ENCODE measurements around the gene LRBA.

Gene LRBA

DNA sequence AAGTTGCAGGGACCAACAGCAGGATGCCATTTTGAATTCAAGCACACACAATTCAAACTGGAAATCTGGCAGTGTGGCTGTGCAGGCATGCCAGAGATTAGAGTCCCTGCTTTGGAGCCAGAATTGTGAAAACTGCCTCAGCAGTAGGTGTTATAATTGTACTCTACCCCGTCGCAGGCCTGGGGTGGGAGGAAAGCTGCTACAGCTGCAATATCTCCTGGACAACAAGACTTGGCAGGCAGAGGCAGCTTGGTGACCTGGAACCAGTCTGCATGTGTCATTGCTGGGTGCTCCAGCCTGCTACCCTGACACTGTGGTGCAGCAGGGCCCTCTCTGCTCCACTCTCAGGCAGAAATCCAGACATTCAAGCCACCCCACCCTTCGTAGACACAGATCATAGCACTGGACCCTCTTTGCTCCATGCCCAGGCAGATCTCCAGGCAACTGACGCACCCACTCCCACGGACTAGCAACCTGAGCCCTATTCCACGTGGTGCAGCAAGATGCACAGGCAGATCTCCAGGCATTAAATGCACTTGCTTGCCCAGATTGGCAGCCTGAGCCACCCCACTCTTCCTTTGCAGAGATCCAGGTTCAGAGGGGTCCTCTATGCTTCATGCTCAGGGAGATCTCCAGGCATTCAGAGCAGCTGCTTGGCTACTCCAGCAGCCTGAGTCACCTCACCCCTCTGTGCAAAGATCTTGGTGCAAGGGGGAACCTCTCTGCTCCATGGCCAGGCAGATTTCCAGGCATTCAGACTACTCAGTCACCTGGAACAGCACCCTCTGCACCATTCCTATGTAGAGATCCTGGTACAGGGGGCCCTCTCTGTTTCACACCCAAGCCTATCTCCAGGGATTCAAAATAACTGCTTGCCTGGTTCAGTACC, 140.5 kb downstream of the LRBA start:
- DNase-seq (ENCODE audit: low read depth, low spot score), result no peak

DNA sequence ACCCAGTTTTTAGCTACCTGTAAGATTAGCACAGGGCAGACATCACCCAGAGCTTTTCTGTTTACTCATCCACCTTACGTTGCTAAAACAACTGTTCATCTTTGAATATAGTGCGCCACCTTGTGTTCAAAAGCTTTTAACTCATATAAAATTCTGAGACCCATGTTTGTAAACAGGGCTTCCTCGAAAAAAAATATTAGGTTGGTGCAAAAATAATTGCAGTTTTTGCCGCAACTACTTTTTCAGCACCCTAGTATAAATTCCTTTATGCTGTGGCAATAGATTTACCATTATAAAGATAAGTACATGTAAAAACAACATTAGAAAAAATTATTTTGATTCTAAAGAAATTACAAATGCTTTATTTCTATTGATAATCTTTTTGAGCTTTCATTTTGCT, 147.9 kb downstream of the LRBA start:
- DNase-seq (ENCODE audit: low read depth, low spot score), result no peak

DNA sequence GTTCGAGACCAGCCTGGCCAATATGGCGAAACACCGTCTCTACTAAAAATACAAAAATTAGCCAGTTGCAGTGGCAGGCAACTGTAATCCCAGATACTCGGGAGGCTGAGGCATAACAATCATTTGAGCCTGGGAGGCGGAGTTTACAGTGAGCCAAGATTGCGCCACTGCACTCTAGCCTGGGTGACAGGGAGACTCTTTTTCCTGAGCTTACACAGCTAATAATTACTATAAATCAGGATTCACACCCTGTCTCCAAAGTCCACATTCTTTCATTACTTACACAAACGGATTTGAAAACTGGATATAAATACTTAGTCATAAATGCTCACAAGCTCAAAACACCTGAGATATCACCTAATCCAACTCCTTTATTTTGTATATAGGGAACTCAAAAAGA, 151.6 kb downstream of the LRBA start:
- no peak for DNase-seq (ENCODE audit: low read depth, low spot score)

DNA sequence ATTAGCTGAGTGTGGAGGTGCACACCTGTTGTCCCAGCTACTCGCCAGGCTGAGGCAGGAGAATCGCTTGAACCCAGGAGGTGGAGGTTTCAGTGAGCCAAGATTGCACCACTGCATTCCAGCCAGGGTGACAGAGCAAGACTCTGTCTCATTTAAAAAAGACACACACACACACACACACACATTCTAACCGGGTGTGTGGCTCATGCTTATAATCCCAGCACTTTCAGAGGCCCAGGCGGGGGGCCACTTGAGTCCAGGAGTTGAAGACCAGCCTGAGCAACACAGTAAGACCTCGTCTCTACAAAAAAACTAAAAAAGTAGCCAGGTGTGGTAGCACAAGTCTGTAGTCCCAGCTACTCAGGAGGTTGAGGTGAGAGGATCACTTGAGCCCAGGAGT, 152.3 kb downstream of the LRBA start:
- no peak for DNase-seq (ENCODE audit: low read depth, low spot score)

DNA sequence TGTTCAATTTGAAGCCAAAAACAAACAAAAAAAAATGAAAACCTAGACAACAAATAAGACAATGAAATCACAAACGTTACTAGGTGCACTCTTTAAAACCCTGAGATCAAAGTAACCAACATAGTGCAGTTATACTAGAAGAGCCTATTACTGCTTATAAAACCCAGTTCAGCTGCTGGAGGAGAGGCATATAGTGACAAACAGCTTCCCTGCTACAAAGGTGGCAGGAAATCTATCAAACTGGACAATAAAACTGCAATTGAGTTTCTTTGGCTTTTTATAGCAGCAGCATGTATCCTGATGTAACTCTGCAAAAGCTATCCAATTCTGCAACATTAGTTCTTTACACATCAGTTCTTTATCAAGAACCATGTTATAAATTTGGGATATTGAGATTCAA, 155.6 kb downstream of the LRBA start:
- DNase-seq (ENCODE audit: low read depth, low spot score), result no peak

DNA sequence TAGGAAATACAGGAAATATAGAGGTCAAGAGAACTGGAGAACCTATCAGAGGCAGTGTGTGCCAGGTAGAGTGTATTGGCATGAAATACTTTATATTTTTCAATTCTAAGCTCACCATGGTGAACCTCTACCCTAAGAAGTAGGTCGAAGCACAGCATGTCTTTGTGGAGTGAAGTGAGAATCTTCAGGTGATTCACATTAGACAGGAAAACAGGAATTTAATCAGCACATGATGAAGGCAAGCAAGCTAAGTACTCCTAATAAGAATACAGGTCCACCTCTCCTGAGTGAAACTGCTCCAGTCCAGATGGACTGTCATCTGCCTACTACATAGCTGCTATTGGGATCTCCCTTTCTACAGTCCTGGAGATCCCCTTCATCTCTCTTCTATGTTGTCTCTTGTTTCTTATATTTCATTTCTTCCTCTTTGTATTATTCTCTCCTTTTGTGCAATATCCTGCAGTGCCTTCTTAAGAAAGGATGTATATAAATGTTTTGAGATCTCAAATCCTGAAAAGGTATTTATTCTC, 159.0 kb downstream of the LRBA start:
- DNase-seq (ENCODE audit: low read depth, low spot score), result no peak

DNA sequence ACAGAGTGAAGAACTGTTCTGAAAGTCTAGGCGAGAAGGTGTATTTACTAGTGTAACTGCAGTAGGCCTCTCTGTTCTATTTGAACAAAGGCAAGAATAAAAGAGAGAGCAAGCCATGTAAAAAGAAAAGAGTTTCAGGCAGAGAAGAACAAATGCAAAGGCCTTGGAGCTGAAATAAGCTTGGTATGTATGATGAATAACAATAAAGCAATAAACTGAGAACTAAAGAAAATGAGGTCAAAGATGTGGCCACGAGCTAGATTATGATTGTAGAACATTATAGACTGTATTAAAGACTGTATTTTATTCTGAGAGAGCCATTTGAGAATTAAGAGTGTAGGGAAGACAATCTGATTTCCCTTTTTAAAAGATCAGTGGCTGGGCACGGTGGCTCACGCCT, 160.5 kb downstream of the LRBA start:
- no peak for DNase-seq (ENCODE audit: low read depth, low spot score)

DNA sequence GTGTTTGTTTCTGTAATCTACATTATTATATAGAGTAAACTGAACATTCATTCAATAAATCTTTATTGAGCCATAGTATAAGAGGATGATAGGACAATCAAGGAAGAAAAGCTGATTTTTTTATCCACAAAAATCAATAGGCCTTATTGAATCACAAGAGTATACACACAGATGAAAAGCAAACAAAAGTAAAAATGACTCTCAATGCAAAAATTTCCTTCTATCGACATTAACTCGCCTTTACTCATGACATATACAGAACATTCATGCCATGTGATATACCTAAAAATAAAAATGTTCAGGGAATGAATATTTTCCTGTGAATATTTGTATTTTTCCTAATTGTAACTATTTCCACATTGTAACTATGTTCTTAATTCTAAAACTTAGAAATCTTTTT, 161.2 kb downstream of the LRBA start:
- no peak for DNase-seq (ENCODE audit: low read depth, low spot score)

DNA sequence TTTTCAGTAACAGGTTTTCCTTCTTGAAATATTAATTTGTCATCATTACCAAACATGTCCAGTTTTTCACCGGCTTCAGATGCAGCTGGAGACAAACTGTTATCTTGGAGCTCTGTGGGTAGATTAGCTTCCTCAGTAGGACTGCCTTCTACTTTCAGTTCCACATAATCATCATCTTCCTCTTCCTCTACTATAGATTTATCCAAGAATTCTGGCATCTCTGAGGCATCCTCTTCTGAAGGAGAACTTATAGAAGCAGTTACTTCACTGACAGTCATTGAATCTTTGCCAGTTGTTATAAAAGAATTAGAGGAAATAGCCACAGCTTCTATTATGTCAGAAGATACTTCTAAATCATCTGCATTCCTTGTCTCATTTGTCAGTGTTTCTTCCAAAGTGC, 162.9 kb downstream of the LRBA start:
- DNase-seq (ENCODE audit: low read depth, low spot score), result no peak

DNA sequence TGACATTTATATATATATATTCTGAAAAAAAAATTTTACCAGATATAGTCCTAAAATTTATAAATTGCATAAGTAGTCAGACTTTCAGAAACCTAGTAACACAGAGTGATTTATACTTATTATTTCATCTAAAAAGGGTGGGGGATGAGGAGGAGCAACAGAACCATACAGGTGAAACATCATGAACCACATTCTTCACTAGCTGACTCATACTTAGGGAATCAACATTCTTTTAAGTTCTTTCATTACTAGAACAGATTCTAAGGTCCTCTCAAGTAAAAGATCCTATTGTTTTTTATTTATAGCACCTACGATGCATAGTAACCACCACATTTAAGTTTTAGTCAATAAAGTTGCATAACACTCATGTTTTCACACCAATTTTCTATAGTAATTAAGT, 166.1 kb downstream of the LRBA start:
- DNase-seq (ENCODE audit: low read depth, low spot score), result no peak

DNA sequence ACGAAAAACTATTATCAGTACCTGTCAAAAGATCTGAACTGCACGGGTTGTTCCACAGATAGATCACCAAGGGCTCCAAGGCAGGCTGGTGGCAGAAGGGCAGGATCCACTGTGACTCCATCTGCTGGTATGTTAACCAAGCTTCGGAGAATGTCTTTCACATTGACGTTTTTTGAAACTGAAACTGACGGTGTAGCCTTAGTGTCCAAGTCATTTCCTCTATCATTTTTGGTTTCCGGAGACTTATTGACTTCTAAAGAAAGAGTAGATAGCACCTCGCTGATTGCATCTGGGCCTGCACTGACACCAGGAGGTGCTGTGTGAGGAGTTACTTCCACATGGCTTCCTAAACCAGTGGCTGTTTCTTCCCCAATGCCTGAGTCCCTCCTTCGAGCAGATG, 186.9 kb downstream of the LRBA start:
- DNase-seq (ENCODE audit: low read depth, low spot score), result no peak

DNA sequence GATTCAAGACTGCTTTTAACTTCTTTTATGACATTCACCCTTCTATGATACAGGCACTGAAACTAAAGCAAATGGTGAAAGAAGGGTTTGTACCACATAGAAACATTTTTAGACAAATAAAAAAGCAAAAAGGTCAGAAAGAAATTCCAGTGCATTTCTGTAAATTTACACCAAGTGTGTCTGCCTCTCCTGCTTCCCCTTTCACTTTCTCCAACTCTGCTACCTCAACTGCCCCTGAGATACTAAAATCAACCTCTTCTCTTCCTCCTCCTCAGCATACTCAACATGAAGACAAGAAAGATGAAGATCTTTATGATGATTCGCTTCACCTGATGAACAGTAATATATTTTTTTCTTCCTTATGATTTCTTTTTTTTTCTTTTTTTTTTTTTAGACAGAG, 187.9 kb downstream of the LRBA start:
- no peak for DNase-seq (ENCODE audit: low read depth, low spot score)

DNA sequence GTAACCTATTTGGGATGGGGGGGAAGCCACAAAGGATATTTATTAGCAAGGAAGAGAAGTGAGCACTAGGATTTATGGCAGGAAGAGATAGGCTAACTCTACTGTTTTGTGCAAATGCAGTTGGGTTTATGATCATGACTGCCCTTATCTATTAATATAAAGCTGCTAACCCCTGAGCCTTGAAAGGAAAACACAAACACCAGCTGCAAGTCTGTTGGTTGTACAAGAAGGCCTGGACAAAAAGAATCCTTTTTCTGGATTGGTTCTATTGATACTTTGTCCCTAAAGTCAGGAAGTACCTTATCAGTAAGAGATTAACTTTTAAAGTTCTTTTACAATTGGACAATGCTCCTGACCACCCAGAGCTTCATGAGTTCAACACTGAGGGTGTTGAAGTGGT, 188.8 kb downstream of the LRBA start:
- no peak for DNase-seq (ENCODE audit: low read depth, low spot score)

DNA sequence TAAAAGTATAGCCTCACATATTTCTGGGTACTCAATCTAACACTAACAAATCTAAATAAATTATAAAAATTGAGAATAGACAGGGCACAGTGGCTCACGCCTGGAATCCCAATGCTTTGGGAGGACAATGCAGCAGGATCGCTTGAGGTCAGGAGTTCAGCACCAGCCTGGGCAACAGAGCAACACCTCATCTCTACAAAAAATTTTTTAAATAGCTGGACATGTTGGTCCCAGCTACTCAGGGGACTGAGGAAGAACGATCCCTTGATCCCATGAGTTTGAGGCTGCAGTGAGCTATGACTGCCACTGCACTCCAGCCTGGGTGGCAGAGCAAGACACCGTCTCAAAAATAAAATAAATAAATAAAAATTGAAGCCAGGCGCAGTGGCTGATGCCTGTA, 192.7 kb downstream of the LRBA start:
- no peak for DNase-seq (ENCODE audit: low read depth, low spot score)

DNA sequence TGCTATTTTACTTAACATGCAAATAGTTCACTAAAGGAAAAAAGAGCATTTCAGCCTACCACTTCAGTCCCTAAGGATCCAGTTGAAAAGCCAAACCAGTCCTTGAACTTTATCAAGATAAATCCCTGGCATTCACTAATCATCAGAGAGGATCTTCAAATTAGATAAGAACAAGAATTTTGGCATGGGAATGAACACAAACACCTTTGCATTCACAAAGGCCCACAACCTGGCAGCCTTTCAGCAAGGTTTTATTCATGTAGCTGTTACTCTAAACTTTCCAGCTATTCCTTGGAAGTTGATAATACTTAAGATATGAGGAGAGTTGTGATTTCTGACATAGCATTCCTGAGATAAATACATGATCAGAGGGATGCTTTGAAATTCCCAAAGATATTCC, 193.4 kb downstream of the LRBA start:
- no peak for DNase-seq (ENCODE audit: low read depth, low spot score)

DNA sequence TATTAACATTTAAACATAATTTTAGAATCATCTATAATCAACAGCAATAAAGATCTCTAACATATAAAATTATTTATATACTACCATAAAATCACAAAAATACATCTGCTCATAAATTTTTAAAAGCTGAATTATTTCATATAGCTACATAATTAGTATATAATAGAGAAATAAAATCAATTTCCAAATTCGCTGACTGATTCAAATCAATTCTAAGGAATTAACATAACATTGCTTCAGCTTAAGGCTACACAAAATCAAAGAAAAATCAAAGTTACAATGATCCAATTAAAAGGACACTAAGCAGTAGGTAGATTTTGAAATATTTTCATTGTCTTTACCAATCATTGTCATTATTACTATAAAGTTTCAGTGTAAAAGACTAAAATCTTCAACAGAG, 194.7 kb downstream of the LRBA start:
- DNase-seq (ENCODE audit: low read depth, low spot score), result no peak

DNA sequence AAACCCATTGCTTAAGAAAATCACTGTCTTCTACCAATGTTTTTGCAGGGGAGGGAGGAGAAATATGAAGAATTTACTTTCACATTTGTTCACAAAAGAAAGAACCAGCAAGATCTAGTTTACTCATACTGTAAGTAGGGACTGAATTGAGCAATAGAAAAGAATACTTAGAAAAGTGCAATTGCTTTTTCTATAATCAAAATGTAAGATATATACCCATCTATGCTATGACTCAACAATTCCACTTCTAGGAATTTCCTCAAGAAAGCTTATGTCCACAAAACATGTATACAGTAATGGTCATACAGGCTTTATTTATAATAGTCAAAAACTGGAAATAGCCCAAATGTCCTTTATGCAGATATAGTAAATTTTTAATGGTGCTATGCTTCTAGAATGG, 196.4 kb downstream of the LRBA start:
- DNase-seq (ENCODE audit: low read depth, low spot score), result no peak

DNA sequence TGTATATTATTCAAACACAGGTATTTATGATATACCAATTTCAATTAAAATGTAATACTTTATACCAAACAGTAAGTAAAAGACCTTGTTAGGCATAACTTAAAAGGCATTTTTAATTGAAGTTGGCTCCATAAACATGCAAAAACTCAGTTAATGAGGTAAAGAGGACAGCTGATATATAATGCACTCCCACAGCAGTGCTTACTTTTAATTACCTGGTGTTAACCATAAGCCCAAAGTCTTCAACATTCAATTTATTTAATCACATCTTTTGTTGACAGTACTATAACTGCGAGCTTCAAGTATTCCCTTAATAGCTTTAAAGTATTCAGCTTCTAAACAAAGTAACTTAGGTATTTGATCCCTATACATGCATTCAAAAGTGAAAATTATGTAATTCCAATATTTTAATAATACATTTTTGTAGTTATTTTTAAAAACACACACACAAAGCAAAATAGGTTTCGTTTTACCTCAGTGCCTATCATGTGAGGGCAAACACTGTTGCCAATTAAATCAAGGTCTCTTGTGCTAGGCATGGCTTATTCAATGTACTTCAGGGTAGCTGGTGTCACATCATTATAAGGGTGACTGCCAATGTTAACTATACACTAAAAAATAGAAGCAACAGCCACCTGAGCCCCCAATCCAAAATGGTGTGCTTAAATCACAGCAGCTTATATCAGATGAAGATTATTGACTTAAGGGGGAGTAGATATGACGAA, 197.1 kb downstream of the LRBA start:
- no peak for DNase-seq (ENCODE audit: low read depth, low spot score)

DNA sequence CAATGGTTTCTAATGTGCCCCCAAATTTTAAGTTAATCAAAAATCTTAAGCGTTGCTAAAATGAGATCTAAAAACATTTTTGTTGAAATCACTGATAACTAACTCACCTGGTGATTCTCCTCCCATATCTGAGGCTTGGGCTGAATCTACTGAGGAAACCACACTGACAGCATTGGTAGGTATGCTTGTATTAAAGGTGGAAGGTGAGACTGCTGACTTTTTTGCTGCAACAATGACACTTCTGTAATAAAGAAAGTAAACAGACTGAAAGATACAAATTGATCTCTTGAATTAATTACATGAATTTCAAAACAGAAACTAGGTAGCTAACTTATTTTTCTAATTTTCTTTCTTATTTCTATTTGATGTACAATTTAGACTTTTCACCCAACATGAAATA, 198.1 kb downstream of the LRBA start:
- DNase-seq (ENCODE audit: low read depth, low spot score), result no peak

DNA sequence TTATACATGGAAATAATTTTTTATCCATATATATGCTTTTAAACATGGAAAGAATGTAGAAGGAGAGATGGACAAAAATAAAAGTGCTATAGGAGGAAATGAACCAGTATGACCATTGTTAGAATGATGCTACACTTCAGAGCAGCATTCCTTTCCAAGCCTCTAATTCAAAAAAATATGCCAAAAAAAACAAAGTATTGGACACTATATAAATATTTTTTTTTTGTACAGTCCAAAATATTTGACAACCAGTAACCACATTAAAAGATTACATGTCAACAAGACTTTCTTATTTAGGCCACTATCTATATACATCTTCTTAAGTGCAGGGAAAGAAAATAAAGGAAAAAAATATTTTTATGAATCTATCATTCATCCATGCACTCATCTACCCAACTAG, 198.6 kb downstream of the LRBA start:
- DNase-seq (ENCODE audit: low read depth, low spot score), result no peak

DNA sequence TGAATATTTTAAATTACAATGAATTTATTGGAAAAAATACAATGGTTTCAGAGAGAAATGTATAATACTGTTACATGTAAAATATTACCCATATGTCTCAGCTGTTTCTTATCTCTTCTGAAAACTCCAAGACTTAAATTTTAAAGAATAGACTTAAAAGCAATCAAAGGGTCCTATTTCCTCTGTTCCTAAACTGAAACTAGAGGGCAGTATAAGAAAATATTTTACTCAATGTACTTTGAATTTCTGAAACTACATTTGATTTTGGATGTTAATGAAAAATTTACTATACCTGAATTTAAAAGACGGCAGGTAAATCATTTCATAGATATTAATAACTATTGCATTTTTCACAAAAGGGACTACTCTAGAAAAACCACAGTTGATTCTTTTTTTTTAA, 200.2 kb downstream of the LRBA start:
- no peak for DNase-seq (ENCODE audit: low read depth, low spot score)

DNA sequence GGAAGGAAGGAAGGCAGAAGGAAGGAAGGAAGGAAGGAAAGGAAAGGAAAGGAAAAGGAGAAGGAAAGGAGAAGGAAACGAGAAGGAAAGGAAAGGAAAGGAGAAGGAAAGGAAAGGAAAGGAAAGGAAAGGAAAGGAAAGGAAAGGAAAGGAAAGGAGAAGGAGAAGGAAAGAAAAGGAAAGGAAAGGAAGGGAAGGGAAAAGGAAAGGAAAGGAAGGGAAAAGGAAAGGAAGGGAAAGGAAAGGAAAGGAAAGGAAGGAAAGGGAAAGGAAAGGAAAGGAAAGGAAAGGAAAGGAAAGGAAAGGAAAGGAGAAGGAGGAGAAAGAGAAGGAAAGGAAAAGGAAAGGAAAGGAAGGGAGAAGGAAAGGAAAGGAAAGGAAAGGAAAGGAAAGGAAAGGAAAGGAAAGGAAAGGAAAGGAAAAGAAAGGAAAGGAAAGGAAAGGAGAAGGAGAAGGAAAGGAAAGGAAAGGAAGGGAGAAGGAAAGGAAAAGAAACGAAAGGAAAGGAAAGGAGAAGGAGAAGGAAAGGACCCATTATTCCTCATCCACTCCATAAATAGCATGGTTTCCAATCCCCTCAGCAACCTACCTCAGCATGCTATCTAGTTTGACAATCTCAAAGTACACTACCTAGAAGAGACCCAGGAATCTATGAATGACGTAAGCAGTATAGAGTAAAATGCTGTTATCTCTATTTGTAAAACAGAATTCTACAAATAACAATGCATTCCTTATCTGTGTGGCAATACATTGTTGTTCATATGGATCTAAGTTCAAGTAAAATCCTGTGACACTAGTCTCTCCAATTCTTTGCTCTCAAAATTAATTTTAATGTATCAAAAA, 209.7 kb downstream of the LRBA start:
- no peak for DNase-seq (ENCODE audit: low read depth, low spot score)

Data from activated naive CD8-positive, alpha-beta T cell treated with anti-CD3 and anti-CD28 coated beads, Interleukin-2, amount 50 U/mL, for 16 hours (primary cell).